Uterus (tissue), 2 donors: ENCODE measurements around the gene ANO6.

ENCODE experiments used
- CTCF ChIP-seq, 4 experiments: fragments of 200-600 bp in 2 of 4; fragments of 450-650 bp in 2 of 4; sonication (generic) in 2 of 4; IDR thresholded peaks; one replicate each; pipeline ENCODE4 v1.5.1; 2016 to 2019; ENCODE audit warnings: antibody characterized with exemption in 4 of 4, mild to moderate bottlenecking in 2 of 4, moderate library complexity in 1 of 4
- POLR2A ChIP-seq, 2 donors: fragments of 450-650 bp; IDR thresholded peaks; one replicate each; pipeline ENCODE4 v1.6.1; 2016; ENCODE audit warnings: antibody characterized with exemption in 2 of 2, mild to moderate bottlenecking in 1 of 2, moderate library complexity in 1 of 2

GRCh38 chr12:45208604-45209487 lies 7.0 kb upstream of the ANO6 start:
- TF ChIP-seq POLR2A (IDR thresholded peaks at IDR 0.05) (no peak), CTCF (IDR thresholded peaks at IDR 0.05) (no peak)
